GM10847 (cell line): ENCODE results near the gene PCDH9.

Experiments
- POLR2A ChIP-seq: IDR thresholded peaks from 2 replicates; pipeline ENCODE4 v1.6.1; 2011; ENCODE audit not compliant: insufficient read length; ENCODE audit errors: extremely low read depth

Gene PCDH9

DNA sequence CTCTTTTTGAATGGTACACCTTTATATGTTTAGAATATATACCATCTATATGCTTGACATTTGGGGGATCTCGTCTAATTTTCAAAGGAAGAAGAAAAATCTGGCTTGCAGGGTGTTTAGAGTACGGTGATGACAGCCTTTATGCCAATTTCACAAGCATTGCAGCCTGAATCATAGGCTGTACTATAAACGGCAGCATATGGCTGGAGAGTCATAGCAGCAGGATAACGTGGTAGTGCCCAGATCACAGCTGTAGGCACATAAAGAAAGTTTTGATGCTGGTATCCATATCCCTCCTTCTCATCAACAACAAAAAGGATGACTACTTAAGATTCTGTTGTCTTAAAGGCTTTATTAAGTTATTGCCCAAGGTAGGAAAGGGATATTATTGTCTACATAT lies 253.0 kb downstream of the PCDH9 start:
- TF ChIP-seq POLR2A: no peak

DNA sequence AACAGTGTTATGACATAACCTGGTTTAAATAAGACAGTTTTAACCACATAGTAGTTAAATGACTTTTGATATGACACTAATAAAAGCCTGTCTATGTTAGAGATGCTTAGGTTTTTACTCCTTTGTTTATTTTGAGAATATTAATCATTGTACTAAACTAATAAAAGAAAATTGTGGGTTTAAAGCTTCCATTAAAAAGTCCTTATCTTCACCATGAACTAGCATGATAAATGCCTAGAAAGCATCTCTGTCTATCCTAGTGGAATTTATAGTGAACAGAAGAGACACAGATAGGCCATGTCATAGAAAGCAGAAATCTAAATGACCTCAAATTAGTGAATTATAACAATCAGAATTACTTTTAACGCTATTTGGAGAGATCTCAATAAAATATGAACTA lies 255.2 kb downstream of the PCDH9 start:
- TF ChIP-seq POLR2A: no peak

DNA sequence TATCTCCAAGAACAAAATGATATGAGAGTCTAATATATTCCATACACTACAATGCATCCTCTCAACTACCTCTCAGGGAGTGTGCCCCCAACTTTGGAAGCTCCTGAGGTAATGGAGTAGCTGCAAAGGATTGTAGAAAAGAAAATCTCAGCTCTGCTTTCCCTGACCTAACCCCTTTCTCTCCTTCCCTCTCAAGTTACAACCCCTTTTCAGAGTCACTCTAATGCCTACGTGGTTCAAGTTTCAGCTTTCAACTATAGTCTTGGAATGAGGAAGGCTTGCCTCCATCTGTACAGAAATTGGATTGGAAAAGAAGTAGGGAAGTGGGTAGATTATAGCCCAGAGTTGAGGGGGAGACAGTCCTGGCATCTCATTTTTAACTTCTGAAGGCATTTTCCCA lies 256.0 kb downstream of the PCDH9 start:
- no peak for TF ChIP-seq POLR2A

DNA sequence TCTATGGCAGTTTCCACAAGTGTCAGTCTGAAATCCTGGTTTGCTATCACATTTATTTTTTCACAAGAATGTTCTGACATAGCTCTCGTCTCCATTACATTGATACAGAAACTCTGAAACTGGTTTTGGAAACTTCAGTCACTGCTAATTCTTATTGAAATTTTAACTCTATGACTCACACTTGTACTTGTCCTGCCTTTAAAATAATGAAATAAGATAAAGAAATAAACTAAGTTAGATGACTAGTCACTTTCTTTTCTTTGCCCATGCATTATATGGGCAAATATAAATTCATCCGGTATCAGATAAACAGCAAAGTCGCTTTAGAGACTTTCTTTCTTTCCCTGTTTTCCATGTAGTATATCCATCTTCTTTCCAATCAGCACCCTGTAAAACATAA lies 257.5 kb downstream of the PCDH9 start:
- no peak for TF ChIP-seq POLR2A

DNA sequence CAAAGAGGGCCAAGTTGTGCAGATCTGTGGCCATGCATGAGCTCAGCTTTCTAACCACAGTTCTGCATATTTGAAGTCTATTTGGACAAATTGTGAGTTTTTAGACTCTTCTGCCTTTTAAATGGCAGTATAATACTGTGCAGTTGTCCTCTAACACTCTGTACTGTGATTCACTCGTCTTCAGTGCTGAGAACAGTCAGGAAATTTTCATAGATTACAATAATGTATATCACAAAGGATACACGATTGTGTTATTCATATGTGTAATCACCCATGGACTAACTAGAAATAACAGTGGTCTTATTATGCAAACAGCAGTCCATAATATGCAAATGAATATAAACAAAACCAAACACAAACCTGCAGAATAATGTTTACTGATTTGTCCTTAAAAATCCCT lies 259.1 kb downstream of the PCDH9 start:
- no peak for TF ChIP-seq POLR2A

DNA sequence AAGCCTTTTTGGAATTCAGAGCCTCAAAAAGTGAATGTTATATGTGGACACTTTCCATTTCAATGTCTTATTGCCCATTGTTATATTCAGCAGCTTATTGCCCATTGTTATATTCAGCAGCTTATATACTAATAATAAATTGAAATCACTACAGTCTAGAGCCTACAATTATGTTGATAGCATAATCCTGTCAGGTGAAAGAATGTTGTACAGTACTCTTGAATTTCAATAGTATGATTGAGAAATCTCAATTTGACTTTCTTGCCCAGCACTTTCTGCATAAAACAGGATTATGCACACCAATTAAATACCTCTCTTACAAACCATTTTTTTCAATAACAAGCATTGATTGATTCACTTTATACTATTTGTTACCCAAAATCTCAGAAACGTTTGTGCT lies 260.8 kb downstream of the PCDH9 start:
- no peak for TF ChIP-seq POLR2A

DNA sequence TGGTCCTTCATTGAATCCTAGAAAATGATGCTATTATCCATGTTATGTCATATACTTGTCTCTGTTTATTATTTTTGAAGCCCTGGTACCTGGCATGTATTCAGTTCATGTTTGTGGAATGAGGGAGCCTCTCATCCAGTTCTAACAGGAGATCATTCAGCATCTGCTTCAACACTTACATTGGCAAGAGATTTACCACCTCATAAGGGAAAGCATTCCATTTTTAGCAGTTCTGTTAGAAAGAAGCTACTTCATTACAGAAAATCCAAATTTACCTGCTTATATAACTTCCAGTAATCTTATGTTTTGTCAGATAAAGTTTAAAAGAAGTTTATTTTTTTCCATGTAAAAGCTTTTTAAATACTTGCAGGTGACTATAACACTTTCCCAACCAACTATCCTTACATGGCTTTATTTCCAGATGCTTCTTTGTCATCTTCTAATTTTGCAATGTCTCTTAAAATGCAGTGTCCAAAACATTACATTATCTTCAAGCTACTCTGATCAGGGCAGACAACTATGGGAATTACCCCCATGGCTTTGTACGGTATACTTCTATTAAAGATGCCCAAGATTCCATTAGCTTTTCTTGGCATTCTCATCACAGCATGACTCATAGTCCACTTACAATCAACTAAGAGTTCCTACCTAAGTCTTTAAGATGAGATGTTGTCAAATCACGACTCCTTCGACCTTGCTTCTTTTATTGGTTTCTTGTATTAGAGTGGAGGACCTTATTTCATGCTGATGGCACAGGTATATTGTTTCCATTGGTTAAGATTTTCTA lies 262.1 kb downstream of the PCDH9 start:
- no peak for TF ChIP-seq POLR2A

DNA sequence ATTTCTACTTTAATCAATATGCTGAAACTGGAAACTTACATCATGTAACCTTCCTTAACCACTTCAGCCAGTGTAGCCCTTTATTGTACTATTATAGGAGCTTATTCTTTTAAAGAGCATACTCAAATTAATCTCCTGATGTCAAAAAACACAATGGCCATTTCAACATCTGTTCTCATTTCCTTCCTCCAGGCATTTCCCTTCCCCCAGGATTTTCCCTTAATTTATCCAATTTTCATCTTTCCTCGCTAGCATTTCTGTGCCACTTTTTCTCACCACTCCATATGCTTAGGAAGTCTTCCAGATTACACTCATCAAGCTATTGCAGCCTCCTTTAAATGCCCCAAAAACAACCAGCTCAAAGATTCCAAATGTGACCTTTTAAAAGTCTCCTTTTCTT lies 265.0 kb downstream of the PCDH9 start:
- no peak for TF ChIP-seq POLR2A

DNA sequence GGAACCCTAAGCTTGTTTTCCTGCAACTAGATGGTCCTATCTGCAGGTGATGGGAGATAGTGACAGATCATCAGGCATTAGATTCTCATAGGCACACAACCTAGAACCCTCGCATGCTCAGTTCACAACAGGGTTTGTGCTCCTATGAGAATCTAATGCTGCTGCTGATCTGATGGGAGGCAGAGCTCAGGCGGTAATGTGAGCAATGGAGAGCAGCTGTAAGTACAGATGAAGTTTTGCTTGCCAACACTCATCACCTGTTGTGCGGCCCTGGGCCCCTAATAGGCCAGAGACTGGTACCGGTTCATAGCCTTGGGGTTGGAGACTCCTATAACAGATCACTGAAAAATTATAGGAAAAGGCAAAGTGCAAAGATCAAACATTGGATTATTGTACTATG lies 267.2 kb downstream of the PCDH9 start:
- no peak for TF ChIP-seq POLR2A

DNA sequence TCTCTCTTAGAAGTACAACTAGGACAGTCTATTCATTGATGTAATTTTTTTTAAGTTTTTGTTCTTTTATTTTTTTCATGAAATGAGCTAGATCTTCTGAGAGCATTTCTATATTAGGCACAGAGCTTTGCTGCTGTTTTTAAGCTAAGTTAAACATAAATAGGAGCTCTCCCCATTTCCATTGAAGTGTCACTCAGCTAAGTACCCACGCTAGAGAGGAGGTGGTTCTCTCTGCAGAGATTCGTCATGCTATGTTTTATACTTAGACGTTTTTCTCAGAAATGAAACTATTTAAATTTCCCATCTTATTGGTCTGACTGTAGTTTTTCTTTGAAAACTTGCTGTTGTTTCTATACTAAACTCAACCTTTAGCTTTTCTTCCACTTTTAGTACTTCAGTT lies 271.5 kb downstream of the PCDH9 start:
- TF ChIP-seq POLR2A: no peak

DNA sequence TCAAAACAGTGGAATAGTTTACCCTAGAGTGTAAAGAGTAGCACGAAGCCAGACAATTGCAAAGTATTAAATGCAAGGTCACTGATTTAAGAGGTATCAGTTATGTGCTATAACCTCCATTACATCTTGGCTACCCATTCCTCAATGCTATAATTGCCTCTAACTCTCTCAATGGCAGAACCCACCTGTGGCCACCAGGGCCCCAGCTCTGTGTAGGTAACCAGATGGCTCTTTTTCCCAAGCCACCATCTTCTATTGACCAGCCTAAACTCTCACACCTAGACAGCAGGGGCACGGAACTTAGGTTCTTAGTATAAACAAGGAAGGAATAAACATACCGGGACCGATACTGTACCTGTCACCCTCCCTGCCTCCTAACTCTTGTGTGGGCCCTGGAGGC lies 277.6 kb downstream of the PCDH9 start:
- TF ChIP-seq POLR2A: no peak

DNA sequence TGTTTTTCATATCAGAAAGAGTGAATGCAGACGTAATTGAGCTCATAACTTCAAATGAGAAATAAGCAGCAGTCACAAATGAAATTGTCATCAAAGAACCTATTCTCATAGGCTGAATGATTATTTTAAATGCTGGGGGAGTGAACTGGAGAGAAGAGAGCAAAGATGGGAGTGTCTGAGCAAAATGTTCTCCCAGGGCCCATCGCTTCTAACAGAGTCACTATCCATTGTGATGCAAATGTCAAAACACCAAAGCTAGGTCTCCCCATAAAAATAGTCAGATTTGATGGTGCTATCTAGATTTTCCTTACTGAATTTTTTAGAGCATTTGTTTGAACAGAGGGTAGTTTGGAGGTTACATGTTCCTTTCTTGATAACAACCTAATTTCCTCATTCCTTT lies 278.7 kb downstream of the PCDH9 start:
- TF ChIP-seq POLR2A: no peak

DNA sequence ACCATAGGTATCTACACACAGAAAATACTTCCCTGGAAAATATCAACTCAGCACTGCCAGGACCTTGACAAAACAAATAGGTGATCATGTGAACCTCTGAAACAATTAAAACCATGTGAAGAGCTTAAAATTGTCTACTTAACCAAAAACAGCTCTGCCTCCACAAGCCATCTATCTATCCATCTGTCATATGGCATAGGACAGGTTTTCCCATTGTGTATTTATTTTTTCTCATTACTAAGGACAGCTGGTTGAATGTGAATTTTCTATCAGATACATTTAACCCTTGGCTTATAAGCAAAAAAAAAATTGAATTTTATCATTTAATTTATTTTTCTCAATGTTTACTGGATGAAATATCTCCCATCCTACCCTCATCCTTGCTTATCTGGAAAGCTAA lies 279.5 kb downstream of the PCDH9 start:
- no peak for TF ChIP-seq POLR2A

DNA sequence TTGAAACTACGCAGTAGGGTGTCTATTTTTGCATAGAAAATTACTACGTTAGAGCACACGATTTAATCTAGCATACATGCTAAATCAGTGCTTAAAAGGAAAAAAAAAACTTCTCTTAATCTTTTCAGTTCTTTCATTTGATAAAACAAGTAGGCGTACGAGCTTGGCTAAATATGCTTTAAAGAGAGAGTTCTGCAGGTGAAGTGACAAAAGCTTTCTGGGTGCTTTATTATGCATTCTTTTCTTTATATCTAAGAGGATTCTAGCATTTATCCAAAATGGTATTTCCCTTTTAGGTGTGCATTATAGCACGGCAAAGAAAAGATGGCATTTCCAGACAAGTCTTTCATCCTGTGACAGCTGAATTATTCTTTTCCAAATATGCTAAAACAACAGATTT lies 281.2 kb downstream of the PCDH9 start:
- no peak for TF ChIP-seq POLR2A

DNA sequence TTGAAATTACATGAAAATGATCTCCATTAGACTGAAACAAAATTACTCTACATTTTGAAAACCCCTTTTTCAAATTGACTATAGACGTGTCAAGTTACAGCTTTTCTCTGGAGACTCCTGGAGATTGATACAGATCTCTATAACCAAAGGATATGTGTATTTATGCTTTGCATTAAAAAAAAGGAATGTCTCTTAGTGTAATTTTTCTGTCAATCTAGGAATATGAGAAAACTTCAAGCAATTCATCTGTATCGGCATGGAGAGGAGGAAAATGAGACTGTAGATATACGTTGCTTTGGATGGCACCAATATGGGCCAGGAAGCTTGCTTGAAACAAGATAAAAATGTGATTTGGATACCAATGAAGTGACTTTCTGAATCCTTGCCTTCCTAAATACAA lies 286.6 kb downstream of the PCDH9 start:
- TF ChIP-seq POLR2A: no peak

DNA sequence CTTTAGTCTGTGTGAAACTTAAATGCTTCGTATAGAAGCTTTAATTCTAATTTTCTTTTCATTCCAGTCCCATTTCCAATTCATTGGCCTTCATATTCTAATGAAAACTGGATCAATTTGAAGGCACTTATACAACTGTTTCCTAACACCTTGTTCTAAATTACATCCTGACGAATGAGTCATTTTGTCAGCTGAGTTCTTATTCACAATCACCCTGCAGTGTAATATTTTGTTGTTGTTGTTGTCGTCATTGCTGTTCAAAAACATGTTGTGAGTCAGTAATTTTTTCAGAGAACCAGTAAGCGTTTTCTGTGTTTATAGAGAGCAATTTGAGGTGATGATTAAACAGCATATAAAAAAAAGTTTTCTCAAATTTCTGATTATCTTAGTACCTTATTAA lies 290.0 kb downstream of the PCDH9 start:
- no peak for TF ChIP-seq POLR2A

DNA sequence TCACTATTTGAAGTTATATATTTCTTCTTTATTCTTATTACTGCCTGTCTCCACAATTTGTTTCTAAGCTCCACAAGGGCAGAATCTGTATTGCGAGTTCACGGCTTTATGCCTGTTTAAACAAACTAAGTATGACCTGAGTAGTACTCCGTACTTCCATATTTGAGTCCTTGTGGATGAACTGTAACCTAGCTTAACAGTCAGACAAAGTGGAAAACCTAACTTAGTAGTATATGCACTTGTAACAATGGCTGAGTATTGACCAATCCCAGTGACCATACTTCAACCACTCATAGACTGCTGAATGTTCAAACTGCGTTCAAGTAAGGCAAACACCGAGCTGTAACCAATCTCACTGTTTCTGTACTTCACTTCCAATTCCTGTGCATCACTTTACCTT lies 292.7 kb downstream of the PCDH9 start:
- no peak for TF ChIP-seq POLR2A

DNA sequence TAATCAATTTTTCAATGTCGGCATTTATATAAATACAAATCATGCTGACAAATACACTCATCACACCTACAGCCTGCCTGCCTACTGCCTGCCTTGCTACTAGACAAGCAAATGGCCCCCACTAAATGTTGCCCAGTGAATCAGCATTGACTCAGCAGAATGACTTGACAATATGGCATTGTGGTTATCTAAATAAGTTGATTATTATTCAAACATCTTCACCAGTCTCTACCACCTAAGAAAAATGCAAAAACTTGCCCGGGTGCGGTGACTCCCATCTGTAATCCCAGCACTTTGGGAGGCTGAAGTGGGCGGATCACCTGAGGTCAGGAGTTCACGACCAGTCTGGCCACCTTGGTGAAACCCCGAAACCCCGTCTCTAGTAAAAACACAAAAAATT lies 296.1 kb downstream of the PCDH9 start:
- TF ChIP-seq POLR2A: no peak

DNA sequence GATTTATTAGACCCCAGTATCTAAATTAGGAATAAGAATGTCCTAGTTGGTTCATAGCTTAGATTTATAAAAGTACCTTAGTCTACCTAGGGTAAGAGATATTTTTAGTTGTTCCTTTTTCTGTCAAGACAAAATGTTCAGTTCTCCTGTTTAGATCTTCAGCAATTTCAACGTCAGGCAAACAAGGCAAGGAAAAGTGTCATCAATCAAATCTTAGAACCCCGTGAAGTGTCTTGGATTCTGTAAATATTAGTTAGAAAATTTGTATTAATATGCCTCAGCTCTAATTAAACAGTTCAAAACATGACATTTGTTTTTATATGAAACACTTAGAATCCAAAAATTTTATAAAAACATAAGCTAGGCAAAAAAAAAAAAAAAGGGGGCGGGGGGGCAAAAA lies 296.6 kb downstream of the PCDH9 start:
- TF ChIP-seq POLR2A: no peak
